GM06990 (cell line): ENCODE data around the gene CALR.
"Not testable (repeated sequence)": the region's sequence is repeated elsewhere in the genome, so short reads cannot be mapped to it uniquely, and the experiment has no call there.

ENCODE experiments used
- DNase-seq: peaks from one replicate; pipeline ENCODE4 v3.0.0-alpha.2; 2011; ENCODE audit not compliant: insufficient read length; ENCODE audit errors: extremely low read depth
- H3K27me3 ChIP-seq: replicated peaks from 2 replicates; pipeline ENCODE4 v1.6.0; 2011; ENCODE audit warnings: low read length; ENCODE audit not compliant: control insufficient read depth, insufficient read depth
- H3K36me3 ChIP-seq: 2 replicates; pipeline ENCODE4 v1.5.1; 2011; ENCODE audit warnings: low read length; ENCODE audit not compliant: control insufficient read depth, insufficient read depth
- H3K4me3 ChIP-seq: replicated peaks from 2 replicates; pipeline ENCODE4 v1.5.1; 2011; ENCODE audit warnings: low read depth, mild to moderate bottlenecking, control low read depth, low read length
- TF ChIP-seq, protein P1 (sequence below): IDR thresholded peaks from 2 replicates; pipeline ENCODE4 v1.5.1; 2011; ENCODE audit warnings: low read length, control low read depth, mild to moderate bottlenecking, inconsistent platforms; ENCODE audit not compliant: insufficient read depth, poor library complexity, severe bottlenecking

Gene CALR

DNA sequence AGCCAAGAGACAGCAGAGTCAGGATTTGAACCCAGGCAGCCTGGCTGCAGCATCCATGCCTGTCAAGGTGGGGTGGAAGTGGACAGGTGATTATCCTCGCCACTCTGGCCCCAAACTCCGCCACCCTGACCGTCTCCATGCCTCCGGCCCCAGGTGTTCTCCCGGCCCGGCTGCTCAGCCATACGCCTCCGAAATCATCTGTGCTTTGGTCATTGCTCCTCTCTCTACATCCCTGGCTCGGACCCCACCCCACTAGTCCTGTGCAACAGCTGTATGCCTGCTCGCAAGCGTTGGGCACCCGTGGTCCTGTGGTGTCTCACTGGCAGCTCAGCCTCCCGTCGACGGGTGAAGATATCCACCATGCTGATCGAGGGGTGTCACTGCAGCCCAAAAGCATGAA is 34.8 kb downstream of the CALR start:
- Histone ChIP-seq H3K4me3 (no peak overlapping the region), H3K27me3 (no peaks in the 10 kb centered on the region; the same call in 1 of the 2 replicates), H3K36me3 (no peaks in the 10 kb centered on the region)
- TF ChIP-seq, protein P1, sequence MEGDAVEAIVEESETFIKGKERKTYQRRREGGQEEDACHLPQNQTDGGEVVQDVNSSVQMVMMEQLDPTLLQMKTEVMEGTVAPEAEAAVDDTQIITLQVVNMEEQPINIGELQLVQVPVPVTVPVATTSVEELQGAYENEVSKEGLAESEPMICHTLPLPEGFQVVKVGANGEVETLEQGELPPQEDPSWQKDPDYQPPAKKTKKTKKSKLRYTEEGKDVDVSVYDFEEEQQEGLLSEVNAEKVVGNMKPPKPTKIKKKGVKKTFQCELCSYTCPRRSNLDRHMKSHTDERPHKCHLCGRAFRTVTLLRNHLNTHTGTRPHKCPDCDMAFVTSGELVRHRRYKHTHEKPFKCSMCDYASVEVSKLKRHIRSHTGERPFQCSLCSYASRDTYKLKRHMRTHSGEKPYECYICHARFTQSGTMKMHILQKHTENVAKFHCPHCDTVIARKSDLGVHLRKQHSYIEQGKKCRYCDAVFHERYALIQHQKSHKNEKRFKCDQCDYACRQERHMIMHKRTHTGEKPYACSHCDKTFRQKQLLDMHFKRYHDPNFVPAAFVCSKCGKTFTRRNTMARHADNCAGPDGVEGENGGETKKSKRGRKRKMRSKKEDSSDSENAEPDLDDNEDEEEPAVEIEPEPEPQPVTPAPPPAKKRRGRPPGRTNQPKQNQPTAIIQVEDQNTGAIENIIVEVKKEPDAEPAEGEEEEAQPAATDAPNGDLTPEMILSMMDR, result no peak
- DNase-seq, result no peak

DNA sequence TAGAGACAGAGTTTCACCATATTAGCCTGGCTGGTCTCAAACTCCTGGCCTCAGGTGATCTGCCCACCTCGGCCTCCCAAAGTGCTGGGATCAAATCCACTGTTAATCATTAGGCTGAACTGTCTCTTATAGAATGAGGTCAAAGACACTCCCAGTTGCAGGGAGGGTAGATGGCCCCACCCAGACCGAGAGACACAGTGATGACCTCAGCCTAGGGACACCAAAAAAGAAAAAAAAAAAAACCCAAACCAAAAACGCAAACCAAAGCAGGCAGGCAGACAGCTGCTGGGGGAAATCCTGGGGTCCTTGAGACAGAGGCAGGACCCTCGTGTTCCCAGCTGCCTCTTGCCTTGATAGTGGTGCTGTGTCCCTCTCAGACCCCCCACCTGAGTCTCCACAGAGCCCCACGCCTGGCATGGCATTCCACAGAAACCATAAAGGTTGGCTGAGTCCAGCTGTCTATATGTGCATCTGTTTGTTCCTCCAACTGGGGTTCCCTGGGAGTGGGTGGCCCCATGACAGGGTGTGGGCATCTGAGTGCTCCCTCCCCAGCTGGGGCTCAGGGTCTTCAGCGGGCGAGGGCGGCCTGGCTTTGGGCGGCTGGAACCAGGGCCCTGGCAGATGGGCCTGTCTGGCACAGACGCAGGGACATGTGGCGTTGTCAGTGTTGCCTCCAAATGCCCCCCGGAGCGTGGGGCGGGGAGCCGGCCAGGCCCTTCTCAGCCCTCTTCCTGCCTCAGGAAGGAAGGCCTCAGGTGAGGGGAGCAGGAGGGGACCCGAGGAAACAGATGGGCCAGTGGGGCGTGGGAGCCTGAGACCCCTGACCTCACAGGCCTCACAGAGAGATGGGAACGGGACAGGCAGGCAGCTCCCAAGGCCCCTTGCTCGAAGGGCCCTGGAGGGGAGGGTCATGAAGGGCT is 36.2 kb downstream of the CALR start:
- Histone ChIP-seq H3K27me3 (no peaks in the 10 kb centered on the region; the same call in 1 of the 2 replicates), H3K36me3 (no peaks in the 10 kb centered on the region), H3K4me3 (no peak overlapping the region)
- no peak for DNase-seq
- TF ChIP-seq, protein P1, result no peak

DNA sequence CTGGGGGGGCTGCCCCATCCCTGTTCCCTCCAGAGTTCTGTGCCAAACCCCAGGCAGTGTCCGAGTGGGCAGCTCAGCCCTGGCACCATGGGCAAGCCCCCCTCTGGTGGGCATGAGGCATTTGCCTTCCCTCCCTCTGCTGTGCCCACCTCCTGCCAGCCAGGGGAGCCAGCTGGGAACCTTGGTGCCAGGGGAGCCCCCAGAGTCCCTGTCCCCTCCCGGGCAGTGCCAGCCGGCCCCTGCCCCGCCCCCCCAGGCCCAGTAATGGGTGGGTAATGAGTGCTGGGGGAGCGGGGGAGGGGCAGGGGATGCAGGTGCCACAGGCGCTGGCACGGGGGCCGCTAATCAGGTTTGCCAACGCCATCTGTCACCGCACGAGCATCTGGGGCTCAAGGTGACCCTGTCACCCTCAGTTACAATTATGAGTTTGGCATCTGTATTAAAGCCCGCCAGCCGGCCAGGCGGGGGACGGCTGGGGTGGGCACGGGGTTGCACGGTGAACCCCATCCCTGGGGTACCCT is 36.9 kb downstream of the CALR start:
- DNase-seq, result no peak
- no peaks in the 10 kb centered on the region for H3K36me3 ChIP-seq
- no peaks in the 10 kb centered on the region; the same call in 1 of the 2 replicates for H3K27me3 ChIP-seq
- H3K4me3 ChIP-seq, result no peak overlapping the region
- TF ChIP-seq, protein P1, result no peak

DNA sequence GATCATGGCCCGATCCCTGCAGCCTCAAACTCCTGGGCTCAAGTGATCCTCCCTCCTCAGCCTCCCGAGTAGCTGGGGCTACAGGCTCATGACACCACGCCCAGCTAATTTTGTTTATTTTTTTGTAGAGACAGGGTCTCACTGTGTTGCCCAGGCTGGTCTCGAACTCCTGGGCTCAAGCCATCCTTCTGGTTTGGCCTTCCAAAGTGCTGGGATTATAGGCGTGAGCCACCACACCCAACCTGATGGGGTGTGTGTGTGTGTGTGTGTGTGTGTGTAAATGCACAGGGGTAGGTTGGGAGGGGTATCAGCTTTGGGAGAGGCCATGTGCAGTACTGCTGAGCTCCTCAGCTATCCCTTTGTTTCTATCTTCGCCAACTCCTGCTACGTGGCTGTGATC is 37.7 kb downstream of the CALR start:
- not testable (repeated sequence) for DNase-seq, H3K27me3 ChIP-seq, H3K36me3 ChIP-seq, H3K4me3 ChIP-seq

DNA sequence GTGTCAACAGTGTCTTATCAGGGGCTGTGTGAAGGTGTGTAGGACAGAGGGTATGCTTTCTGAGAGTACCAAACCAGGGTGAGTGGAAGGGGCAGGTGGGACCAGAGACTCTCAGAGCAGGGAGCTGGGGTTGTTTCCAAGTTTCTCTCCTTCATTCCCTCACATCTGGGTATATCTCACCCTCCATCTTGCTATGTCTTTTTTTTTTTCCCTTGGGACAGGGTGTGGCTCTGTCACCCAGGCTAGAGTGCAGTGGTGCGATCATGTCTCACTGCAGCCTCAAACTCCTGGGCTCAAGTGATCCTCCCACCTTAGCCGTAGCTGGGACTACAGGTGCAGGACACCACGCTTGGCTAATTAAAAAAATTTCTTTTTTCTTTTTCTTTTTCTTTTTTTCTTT is 41.6 kb downstream of the CALR start:
- DNase-seq, result no peak

DNA sequence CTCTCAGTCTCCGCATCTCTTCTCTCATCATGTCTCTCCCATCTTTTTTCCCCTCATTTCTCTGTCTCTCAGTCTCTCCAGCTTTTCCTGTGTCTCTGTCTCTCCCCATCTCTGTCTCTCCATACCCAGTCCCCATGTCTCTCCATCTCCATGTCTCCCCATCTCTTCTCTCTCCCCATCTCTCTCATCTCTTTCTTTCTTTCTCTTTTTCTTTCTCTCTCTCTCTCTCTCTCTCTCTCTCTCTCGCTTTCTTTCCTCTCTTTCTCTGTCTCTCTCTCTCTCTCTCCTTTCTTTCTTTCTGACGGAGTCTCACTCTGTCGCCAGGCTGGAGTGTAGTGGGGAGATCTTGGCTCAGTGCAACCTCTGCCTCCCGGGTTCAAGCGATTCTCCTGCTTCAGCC is 44.2 kb downstream of the CALR start:
- no peak overlapping the region for H3K4me3 ChIP-seq
- no peaks in the 10 kb centered on the region; the same call in 1 of the 2 replicates for H3K27me3 ChIP-seq
- DNase-seq, result no peak
- TF ChIP-seq, protein P1, result no peak
- no peaks in the 10 kb centered on the region for H3K36me3 ChIP-seq

More for the DNA sequence above, 41.6 kb downstream of the CALR start:
- H3K4me3 ChIP-seq, result no peak overlapping the region
- no peaks in the 10 kb centered on the region; the same call in 1 of the 2 replicates for H3K27me3 ChIP-seq
- TF ChIP-seq, protein P1, result no peak
- no peaks in the 10 kb centered on the region for H3K36me3 ChIP-seq
